Right lobe of liver (tissue), 4 donors: ENCODE measurements around the gene USP48.

Experiments used
- CTCF ChIP-seq, 4 donors: fragments of 200-600 bp in 3 of 4; fragments of 450-650 bp in 1 of 4; IDR thresholded peaks; one replicate each; pipeline versions ENCODE4 v1.5.1 to v1.8.0; 2016 to 2022; ENCODE audit warnings: antibody characterized with exemption in 4 of 4, mild to moderate bottlenecking in 2 of 4
- POLR2A ChIP-seq: fragments of 450-650 bp; IDR thresholded peaks from one replicate; pipeline ENCODE4 v1.6.1; 2017; ENCODE audit warnings: antibody characterized with exemption, mild to moderate bottlenecking
- donor health status: DM: no; HTN: no; CAD: no.
- donor health status: DM: no; HTN: no; CAD: no.
- donor health status: DM: no; HTN: yes; CAD: no.

- TF ChIP-seq CTCF (IDR thresholded peaks at IDR 0.05) (no peak), POLR2A (no peak)
Measured at GRCh38 chr1:21631944-21632887, 150.7 kb downstream of the USP48 start.
